Colonic mucosa (tissue), 4 donors: ENCODE measurements around the gene SMPDL3B. TPM values are rescaled to one million over a fixed set of nuclear protein-coding genes. Genes with fewer than 3 reads are reported as not detected.

Experiments used
- DNase-seq: peaks from one replicate; pipeline ENCODE4 v3.0.0-alpha.2; 2020
- H3K27ac ChIP-seq: fragments of 200-600 bp; one replicate; pipeline ENCODE4 v1.8.0; 2021
- H3K27me3 ChIP-seq: fragments of 200-600 bp; one replicate; pipeline ENCODE4 v1.8.0; 2021
- H3K36me3 ChIP-seq: fragments of 200-600 bp; one replicate; pipeline ENCODE4 v1.8.0; 2021
- H3K4me1 ChIP-seq: fragments of 200-600 bp; one replicate; pipeline ENCODE4 v1.8.0; 2021; ENCODE audit warnings: mild to moderate bottlenecking
- H3K4me3 ChIP-seq: fragments of 200-600 bp; one replicate; pipeline ENCODE4 v1.8.0; 2021
- H3K9ac ChIP-seq, 2 donors: one replicate each; pipeline ENCODE4 v1.7.0; 2013; ENCODE audit warnings: control low read depth in 2 of 2, low read depth in 2 of 2, low read length in 2 of 2
- H3K9me3 ChIP-seq: fragments of 200-600 bp; one replicate; pipeline ENCODE4 v1.8.0; 2021
- intact Hi-C: fragments of 100-400 bp; cut with DNase I; formaldehyde crosslinking; loops from one replicate; pipeline ENCODE4 v1.14.1; 2022
- total RNA-seq, 2 donors: library from RNA; stranded (reverse); fragmentation: NEBNext Ultra II Directional in 1 of 2; extraction: Animal tissue kit (Norgen Biotek cat#: 25700) in 1 of 2; gene quantifications; one replicate each; pipeline ENCODE4 v1.2.1, GENCODE V29; 2021
- TF ChIP-seq, protein P1 (sequence below): fragments of 200-600 bp; IDR thresholded peaks from one replicate; pipeline ENCODE4 v1.8.0; 2022; ENCODE audit warnings: antibody characterized with exemption, mild to moderate bottlenecking
- donor health status: healthy.
- donor health status: DM: no; HTN: no; CAD: no.
- donor health status: DM: no; HTN: no; CAD: no.

The SMPDL3B gene
- total RNA-seq, 2 donors from 2014 or later: 27.4 to 38.6 TPM

DNA sequence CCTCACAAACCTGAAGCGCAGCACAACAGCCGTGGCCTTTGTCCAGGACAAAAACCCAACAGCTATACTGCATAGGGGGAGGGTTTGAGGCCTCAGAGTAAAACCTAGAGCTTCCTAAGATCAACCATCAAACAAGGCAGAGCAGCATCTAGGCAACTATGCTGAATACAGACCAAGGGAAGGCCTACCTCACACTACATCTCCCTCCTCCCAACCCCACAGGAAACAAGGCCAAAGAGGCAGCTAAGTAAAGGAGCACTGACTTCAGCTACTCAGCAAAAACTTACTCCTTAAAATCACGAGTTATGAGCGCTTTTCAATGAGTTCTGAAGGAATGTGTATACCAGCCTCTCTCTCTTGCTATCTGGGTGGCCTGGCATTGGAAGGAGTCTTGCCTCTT lies 37.3 kb downstream of the SMPDL3B start:
- no peak overlapping the region for H3K27ac ChIP-seq
- no peaks in the 10 kb centered on the region for H3K4me1 ChIP-seq
- H3K9ac ChIP-seq: no peak overlapping the region
- H3K27me3 ChIP-seq: no peaks in the 10 kb centered on the region
- H3K36me3 ChIP-seq: peaks cover 5% of the 10 kb centered on the region
- no peaks in the 10 kb centered on the region for H3K9me3 ChIP-seq
- DNase-seq: no peak
- TF ChIP-seq, protein P1, sequence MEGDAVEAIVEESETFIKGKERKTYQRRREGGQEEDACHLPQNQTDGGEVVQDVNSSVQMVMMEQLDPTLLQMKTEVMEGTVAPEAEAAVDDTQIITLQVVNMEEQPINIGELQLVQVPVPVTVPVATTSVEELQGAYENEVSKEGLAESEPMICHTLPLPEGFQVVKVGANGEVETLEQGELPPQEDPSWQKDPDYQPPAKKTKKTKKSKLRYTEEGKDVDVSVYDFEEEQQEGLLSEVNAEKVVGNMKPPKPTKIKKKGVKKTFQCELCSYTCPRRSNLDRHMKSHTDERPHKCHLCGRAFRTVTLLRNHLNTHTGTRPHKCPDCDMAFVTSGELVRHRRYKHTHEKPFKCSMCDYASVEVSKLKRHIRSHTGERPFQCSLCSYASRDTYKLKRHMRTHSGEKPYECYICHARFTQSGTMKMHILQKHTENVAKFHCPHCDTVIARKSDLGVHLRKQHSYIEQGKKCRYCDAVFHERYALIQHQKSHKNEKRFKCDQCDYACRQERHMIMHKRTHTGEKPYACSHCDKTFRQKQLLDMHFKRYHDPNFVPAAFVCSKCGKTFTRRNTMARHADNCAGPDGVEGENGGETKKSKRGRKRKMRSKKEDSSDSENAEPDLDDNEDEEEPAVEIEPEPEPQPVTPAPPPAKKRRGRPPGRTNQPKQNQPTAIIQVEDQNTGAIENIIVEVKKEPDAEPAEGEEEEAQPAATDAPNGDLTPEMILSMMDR: no peak
- intact Hi-C loops: no loop called here
- no peak overlapping the region for H3K4me3 ChIP-seq

DNA sequence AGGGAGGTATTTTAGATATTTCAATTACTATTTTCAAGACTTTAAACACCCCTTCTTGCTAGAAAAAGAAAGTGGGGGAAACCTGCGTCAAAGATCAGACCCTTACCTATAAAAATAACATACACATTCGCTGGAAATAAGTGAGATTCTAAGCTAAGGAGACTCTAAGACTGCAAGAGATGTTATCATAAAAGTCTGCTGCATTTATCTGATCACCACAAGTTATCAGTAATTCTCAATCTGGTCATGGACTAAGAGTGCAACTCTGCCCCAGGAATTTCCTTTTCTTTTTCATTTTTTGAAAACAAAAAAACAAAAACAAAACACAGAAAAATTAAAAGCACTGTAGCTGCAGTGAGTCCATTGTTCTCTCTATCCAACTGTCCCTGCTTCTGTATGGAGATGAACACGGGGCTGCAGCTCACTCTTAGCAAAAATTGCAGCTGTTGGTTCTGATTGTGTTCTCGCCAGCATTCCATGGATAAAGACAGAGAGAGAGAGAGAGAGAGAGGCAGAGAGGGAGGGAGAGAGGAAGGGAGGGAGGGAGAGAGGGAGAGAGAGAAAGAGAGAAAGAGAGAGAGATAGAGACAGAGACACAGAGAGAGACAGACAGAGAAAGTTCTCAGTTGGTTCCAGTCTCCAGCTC lies 39.1 kb downstream of the SMPDL3B start:
- Histone ChIP-seq H3K4me3 (no peak overlapping the region), H3K27me3 (no peaks in the 10 kb centered on the region), H3K9ac (no peak overlapping the region), H3K4me1 (no peaks in the 10 kb centered on the region), H3K27ac (no peak overlapping the region), H3K36me3 (no peaks in the 10 kb centered on the region), H3K9me3 (no peaks in the 10 kb centered on the region)
- TF ChIP-seq, protein P1: no peak
- no peak for DNase-seq
- intact Hi-C loops: no loop called here

DNA sequence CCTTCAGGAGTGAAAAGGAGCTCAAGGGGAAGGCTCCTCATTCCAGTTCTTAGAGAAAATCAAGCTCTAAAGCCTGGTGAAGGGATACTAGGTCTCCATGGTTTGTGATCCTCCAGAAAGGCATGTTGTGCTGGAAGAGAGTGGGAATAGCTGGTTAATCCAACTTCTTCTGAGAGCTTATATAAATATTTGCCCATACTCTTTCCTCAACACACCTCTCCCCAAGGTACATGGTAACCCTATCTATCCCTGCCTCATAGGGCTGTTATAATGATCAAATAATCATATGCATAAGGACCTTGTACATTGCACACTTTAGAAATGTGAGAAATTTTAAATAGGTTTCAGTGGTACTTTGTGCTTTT lies 39.6 kb downstream of the SMPDL3B start:
- TF ChIP-seq, protein P1: no peak
- Histone ChIP-seq H3K36me3 (no peaks in the 10 kb centered on the region), H3K27me3 (no peaks in the 10 kb centered on the region), H3K27ac (no peak overlapping the region), H3K9ac (no peak overlapping the region), H3K9me3 (no peaks in the 10 kb centered on the region), H3K4me3 (no peak overlapping the region), H3K4me1 (no peaks in the 10 kb centered on the region)
- intact Hi-C loops: no loop called here
- no peak for DNase-seq

DNA sequence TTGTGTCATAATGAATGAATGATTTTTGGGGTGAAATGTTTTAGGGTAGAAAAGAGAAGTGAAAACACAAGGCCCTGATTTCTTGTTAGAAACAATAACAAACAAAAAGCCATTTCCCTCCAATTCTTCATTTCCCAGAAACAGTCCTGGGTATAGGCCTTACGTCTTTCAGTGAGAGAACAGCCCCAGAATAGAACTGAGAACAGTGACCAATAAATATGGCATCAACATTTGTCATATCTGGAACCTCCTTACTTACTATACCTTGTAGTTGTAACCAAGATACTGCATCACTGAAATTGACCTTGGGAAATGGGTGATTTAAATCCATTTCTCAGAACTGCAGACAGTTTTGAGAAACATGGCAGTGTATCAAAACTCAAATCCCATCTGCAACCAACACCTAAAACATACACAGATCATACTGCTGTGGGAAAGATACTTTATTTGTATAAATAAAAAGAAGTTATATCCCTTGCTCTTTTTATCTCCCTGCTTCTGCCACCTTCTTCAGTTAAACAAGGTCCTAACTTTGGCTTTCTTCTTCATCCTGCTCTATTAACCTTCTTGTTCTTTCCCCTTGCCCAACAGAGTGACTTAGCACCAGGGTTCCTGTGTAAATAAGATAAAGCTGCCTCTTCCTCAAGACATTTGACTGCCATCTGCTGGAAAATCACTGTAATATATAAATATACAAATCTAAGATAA lies 44.5 kb downstream of the SMPDL3B start:
- H3K4me1 ChIP-seq: no peaks in the 10 kb centered on the region
- H3K36me3 ChIP-seq: no peaks in the 10 kb centered on the region
- H3K27me3 ChIP-seq: no peaks in the 10 kb centered on the region
- no peaks in the 10 kb centered on the region for H3K9me3 ChIP-seq
- intact Hi-C loops: loop anchor here (2.0 kb wide), 1 partner anchor 121 kb away; no protein-coding TSS in a partner anchor
- no peak overlapping the region for H3K27ac ChIP-seq
- TF ChIP-seq, protein P1: peak; percentile 40
- DNase-seq: no peak
- no peak overlapping the region for H3K9ac ChIP-seq
- H3K4me3 ChIP-seq: no peak overlapping the region

DNA sequence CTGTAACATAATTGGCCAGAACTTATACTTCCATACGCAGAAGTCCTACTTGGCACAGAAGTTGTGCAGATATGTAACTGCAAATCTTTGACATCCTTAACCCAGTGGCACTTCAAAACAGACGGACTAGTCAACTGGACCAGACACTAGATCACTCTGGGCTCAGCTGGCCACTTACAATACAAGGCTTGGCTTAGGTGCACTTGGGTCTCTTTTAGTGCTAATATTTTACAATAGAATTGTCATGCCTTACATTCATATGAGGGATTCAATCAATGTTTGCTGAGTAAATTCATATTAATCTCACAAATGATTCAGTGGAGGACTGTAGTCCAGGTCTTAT lies 45.0 kb downstream of the SMPDL3B start:
- H3K9me3 ChIP-seq: no peaks in the 10 kb centered on the region
- H3K27me3 ChIP-seq: no peaks in the 10 kb centered on the region
- no peak overlapping the region for H3K27ac ChIP-seq
- intact Hi-C loops: loop anchor here (2.0 kb wide), 1 partner anchor 121 kb away; no protein-coding TSS in a partner anchor
- TF ChIP-seq, protein P1: no peak
- no peak overlapping the region for H3K4me3 ChIP-seq
- no peak overlapping the region for H3K9ac ChIP-seq
- H3K36me3 ChIP-seq: no peaks in the 10 kb centered on the region
- no peaks in the 10 kb centered on the region for H3K4me1 ChIP-seq
- DNase-seq: no peak
